MM.1S (cell line): ENCODE results near the gene WDFY2.

Experiments used
- CTCF ChIP-seq: fragments of 300-600 bp; sonication (generic); IDR thresholded peaks from 2 replicates; pipeline ENCODE4 v1.5.1; 2016; ENCODE audit warnings: antibody characterized with exemption, low read length, mixed read lengths
- EZH2 ChIP-seq: fragments of 300-600 bp; sonication (generic); optimal IDR thresholded peaks from 2 replicates; pipeline ENCODE3; 2017; ENCODE audit warnings: low read depth, mild to moderate bottlenecking, antibody characterized with exemption, low read length, mixed read lengths
- EZH2phosphoT487 ChIP-seq: fragments of 300-600 bp; sonication (generic); IDR thresholded peaks from 2 replicates; pipeline ENCODE4 v1.6.1; 2018; ENCODE audit warnings: antibody characterized with exemption, low read length

- TF ChIP-seq CTCF (no peak), EZH2 (no peak), EZH2phosphoT487 (no peak)
These were observed 226.8 kb downstream of the WDFY2 start for GRCh38 chr13:51811046-51811445.
